HG03460 (cell line): ENCODE results near the gene RRP9.
"Not testable (repeated sequence)": the region's sequence is repeated elsewhere in the genome, so short reads cannot be mapped to it uniquely, and the experiment has no call there.

Experiments
- ATAC-seq: cut with Tn5 transposase; IDR thresholded peaks from one replicate; pipeline ENCODE4 v1.9.1; 2021; ENCODE audit not compliant: unreplicated experiment

The RRP9 gene

GRCh38 chr3:51940648-51941462 is 849 bp downstream of the RRP9 start:
- no peak for ATAC-seq

- ATAC-seq: no peak
Measured at GRCh38 chr3:51938780-51939425, 2.8 kb downstream of the RRP9 start.

- ATAC-seq: no peak
Measured at GRCh38 chr3:51937611-51938450, 3.9 kb downstream of the RRP9 start.

- no peak for ATAC-seq
Measured at GRCh38 chr3:51937014-51937413, 4.7 kb downstream of the RRP9 start.

GRCh38 chr3:51935886-51936755 is 5.6 kb downstream of the RRP9 start:
- no peak for ATAC-seq

GRCh38 chr3:51934991-51935885 is 6.5 kb downstream of the RRP9 start:
- no peak for ATAC-seq

- ATAC-seq: no peak
Measured at GRCh38 chr3:51934139-51934850, 7.4 kb downstream of the RRP9 start.

- ATAC-seq: no peak
Measured at GRCh38 chr3:51933471-51934138, 8.1 kb downstream of the RRP9 start.

GRCh38 chr3:51932471-51933370 is 9.0 kb downstream of the RRP9 start:
- no peak for ATAC-seq

- no peak for ATAC-seq
Measured at GRCh38 chr3:51931756-51932155, 9.9 kb downstream of the RRP9 start.

GRCh38 chr3:51930439-51930838 is 11.3 kb downstream of the RRP9 start:
- no peak for ATAC-seq

GRCh38 chr3:51929420-51930003 is 12.2 kb downstream of the RRP9 start:
- ATAC-seq: no peak

GRCh38 chr3:51928981-51929380 is 12.7 kb downstream of the RRP9 start:
- not testable (repeated sequence) for ATAC-seq

GRCh38 chr3:51928438-51928837 is 13.3 kb downstream of the RRP9 start:
- ATAC-seq: no peak

- ATAC-seq: no peak
Measured at GRCh38 chr3:51927061-51927977, 14.4 kb downstream of the RRP9 start.

- no peak for ATAC-seq
Measured at GRCh38 chr3:51921081-51921578, 20.6 kb downstream of the RRP9 start.
